HG02973 (cell line): ENCODE data around the gene IGHMBP2.

ENCODE experiments used
- ATAC-seq: cut with Tn5 transposase; IDR thresholded peaks from one replicate; pipeline ENCODE4 v1.9.1; 2021; ENCODE audit warnings: moderate library complexity; ENCODE audit not compliant: unreplicated experiment

IGHMBP2 gene

GRCh38 chr11:68978626-68978930 is 74.9 kb downstream of the IGHMBP2 start:
- no peak for ATAC-seq

DNA sequence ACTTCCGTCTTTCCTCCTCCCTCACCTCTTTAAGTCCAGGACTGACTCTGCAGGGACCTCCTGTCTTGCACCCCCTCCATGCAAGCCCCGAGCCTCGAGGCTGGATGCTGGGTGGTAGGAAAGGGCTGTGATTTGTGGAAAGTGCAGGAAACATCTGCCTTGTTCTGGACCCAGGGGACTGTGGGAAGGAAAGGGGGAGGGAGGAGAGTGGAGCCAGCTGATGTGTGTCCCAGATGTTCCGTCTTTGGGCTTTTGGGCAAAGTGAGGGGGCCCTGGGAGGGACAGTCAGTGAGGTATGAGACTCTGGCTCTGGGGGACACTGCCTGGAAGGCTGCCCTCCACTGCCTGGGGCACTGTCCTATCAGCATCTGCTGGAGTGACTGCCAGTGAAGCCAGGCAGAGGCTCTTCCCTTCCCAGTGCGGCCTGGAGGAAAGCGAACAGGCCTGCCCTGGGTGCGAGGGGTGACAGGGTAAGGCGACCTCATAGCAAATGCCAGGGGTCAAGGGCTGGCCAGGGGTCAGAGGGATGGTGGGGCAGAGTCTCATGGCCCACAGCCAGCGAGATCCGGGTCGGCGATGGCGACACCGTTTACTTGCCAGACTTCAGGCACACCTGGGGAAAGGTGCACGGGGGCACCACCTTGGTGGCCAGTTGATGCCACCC is 75.4 kb downstream of the IGHMBP2 start:
- no peak for ATAC-seq

- ATAC-seq, result no peak
Measured at GRCh38 chr11:68979931-68980775, 76.5 kb downstream of the IGHMBP2 start.

GRCh38 chr11:68980776-68981065 is 77.0 kb downstream of the IGHMBP2 start, which contains the start of gene MRGPRD:
Gene MRGPRD, minus strand, starts transcription at chr11:68980986. Its CDS starts 0 bp downstream, at chr11:68980986.
- ATAC-seq, result no peak

DNA sequence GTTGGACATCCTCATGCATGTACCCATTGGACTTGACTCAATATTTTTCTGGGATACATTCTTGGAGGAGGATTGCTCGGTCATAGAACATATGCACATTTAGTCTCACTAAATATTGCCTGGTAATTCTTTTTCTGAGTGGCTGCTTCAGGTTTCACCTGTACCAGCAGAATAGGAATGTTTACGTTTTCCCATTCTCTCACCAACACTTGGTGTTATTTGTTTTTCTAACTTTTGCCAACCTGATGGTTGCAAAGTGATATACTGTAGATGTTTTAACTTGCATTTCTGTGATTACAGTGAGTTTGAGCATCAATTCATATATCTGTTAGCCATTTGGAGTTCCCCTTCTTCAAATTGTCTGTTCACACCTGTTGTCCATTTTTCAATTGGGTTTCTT is 78.4 kb downstream of the IGHMBP2 start:
- ATAC-seq, result no peak

GRCh38 chr11:68983801-68984200 is 80.1 kb downstream of the IGHMBP2 start:
- ATAC-seq, result no peak

DNA sequence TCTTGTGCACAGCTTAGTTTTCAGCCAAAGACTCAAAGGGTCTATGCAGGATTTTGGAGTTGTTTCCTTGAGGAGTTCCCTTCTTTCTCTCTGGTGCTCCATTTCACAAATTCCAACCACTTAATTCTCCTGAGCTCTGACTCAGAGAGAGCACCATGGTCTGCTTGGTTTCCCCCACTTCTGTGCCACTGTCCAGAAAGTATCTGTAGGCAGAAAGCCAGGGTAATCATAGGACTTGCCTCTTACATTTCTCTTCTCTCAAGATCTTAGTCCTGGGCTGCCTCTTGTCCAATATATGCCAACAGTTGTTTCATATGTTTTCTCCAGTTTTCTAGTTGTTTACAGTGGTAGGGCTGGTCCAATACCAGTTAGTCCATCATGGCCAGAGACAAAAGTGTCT is 83.5 kb downstream of the IGHMBP2 start:
- no peak for ATAC-seq

DNA sequence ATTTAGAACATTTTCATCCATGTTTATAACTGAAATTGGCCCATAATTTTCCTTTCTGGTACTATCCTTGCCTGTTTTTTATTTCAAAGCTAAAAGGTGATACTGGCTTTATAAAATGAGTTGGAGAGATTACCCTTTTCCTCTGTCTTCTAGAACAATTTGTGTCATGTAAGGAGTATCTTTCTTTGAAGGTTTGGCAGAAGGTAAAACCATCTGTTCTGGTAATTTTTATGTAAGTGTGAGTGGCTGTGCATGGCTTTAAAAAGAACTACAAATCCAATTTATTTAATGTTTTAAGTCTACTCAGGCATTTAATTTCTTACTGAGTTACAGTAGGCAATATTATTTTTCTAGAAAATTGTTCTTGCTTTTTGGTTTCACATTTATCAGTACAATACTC is 84.8 kb downstream of the IGHMBP2 start:
- no peak for ATAC-seq
